Right forelimb (tissue), 1 donor: ENCODE results near the gene HAO2.
"Not testable (repeated sequence)": the region's sequence is repeated elsewhere in the genome, so short reads cannot be mapped to it uniquely, and the experiment has no call there.

Experiments
- DNase-seq: peaks from one replicate; pipeline ENCODE4 v3.0.0-alpha.2; 2018

Gene HAO2

GRCh38 chr1:119347858-119348257 is 20.7 kb upstream of the HAO2 start:
- DNase-seq = no peak

GRCh38 chr1:119348941-119349340 is 19.6 kb upstream of the HAO2 start:
- DNase-seq = no peak

- DNase-seq = not testable (repeated sequence)
Observed at GRCh38 chr1:119350866-119351265, 17.7 kb upstream of the HAO2 start.

- DNase-seq = no peak
Observed at GRCh38 chr1:119351997-119352396, 16.6 kb upstream of the HAO2 start.

GRCh38 chr1:119353836-119354235 is 14.7 kb upstream of the HAO2 start:
- DNase-seq = no peak

GRCh38 chr1:119358636-119359035 is 9.9 kb upstream of the HAO2 start:
- DNase-seq = no peak

GRCh38 chr1:119359730-119360129 is 8.9 kb upstream of the HAO2 start:
- no peak for DNase-seq

GRCh38 chr1:119361205-119361604 is 7.4 kb upstream of the HAO2 start:
- DNase-seq = no peak

GRCh38 chr1:119361620-119362344 is 6.8 kb upstream of the HAO2 start:
- no peak for DNase-seq

- no peak for DNase-seq
Observed at GRCh38 chr1:119363162-119363561, 5.4 kb upstream of the HAO2 start.

GRCh38 chr1:119364640-119365039 is 3.9 kb upstream of the HAO2 start:
- DNase-seq = no peak

GRCh38 chr1:119366424-119366823 is 2.2 kb upstream of the HAO2 start:
- no peak for DNase-seq

GRCh38 chr1:119367432-119368124 is 1.0 kb upstream of the HAO2 start:
- DNase-seq = no peak

GRCh38 chr1:119370748-119371147 is 2.2 kb downstream of the HAO2 start:
- no peak for DNase-seq

- DNase-seq = no peak
Observed at GRCh38 chr1:119371815-119372214, 3.2 kb downstream of the HAO2 start.

- DNase-seq = peak; percentile 56
Observed at GRCh38 chr1:119372503-119373086, 4.0 kb downstream of the HAO2 start.

GRCh38 chr1:119373465-119373864 is 4.9 kb downstream of the HAO2 start:
- no peak for DNase-seq

GRCh38 chr1:119374208-119374874 is 5.8 kb downstream of the HAO2 start:
- no peak for DNase-seq

- DNase-seq = no peak
Observed at GRCh38 chr1:119375366-119375765, 6.8 kb downstream of the HAO2 start.

- no peak for DNase-seq
Observed at GRCh38 chr1:119376594-119376993, 8.0 kb downstream of the HAO2 start.

- not testable (repeated sequence) for DNase-seq
Observed at GRCh38 chr1:119377594-119377993, 9.0 kb downstream of the HAO2 start.

GRCh38 chr1:119379117-119379516 is 10.5 kb downstream of the HAO2 start:
- no peak for DNase-seq

- no peak for DNase-seq
Observed at GRCh38 chr1:119380304-119380703, 11.7 kb downstream of the HAO2 start.
